ENCODE data around the gene PARD3. TPM values are rescaled to one million over a fixed set of nuclear protein-coding genes. Genes with fewer than 3 reads are reported as not detected.
A peak's percentile ranks its signal among the peaks of the same experiment; 100 is the strongest.

PARD3 gene
- total RNA-seq, 3 donors from 2014 or later: 39.5 to 87.9 (median 47.0) TPM

DNA sequence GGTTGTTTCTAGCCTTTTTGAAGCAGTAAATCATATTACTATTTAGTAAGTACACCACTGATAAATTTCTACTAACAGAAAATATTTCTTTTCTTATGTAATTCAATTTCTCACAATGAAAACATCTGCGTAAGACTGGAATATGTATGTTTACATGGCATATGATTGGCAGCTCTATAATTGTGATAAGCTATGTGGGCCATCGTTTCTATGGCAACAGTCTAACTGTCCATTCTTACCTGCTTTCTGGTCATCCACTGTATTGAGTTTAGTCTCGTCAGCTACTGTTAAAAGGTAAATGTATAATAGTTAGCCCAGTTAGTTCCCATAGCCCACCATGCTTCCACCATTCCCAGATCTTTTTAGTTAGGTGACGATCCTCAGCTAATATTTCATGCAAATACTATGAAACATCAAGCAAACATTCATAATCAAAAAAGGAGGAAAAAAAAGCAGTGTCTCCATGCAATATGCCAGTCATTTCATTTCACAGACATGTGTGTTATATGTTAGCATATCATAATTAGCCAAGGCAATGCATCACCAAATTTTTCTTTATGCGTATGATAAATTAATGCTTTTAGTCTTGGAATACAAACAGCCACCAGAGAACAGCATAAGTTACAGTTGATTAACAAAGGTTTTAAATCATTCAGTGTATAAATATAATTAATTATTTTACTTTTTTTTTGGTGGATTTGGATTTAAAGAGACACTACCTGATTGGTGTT is 479.0 kb downstream of the PARD3 start:
- H3K4me1 ChIP-seq (ENCODE audit: low read depth): peaks cover 10% of the 10 kb centered on the region
- TF ChIP-seq, protein P1, sequence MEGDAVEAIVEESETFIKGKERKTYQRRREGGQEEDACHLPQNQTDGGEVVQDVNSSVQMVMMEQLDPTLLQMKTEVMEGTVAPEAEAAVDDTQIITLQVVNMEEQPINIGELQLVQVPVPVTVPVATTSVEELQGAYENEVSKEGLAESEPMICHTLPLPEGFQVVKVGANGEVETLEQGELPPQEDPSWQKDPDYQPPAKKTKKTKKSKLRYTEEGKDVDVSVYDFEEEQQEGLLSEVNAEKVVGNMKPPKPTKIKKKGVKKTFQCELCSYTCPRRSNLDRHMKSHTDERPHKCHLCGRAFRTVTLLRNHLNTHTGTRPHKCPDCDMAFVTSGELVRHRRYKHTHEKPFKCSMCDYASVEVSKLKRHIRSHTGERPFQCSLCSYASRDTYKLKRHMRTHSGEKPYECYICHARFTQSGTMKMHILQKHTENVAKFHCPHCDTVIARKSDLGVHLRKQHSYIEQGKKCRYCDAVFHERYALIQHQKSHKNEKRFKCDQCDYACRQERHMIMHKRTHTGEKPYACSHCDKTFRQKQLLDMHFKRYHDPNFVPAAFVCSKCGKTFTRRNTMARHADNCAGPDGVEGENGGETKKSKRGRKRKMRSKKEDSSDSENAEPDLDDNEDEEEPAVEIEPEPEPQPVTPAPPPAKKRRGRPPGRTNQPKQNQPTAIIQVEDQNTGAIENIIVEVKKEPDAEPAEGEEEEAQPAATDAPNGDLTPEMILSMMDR (IDR thresholded peaks at IDR 0.05): no peak
- ATAC-seq (no peak), DNase-seq (no peak)
- no peak overlapping the region for H3K4me3 ChIP-seq
- intact Hi-C loops (cut with DNase I, micrococcal nuclease): no loop called here
- H3K36me3 ChIP-seq (ENCODE audit: low read depth): no peaks in the 10 kb centered on the region
- H3K9me3 ChIP-seq: no peaks in the 10 kb centered on the region

DNA sequence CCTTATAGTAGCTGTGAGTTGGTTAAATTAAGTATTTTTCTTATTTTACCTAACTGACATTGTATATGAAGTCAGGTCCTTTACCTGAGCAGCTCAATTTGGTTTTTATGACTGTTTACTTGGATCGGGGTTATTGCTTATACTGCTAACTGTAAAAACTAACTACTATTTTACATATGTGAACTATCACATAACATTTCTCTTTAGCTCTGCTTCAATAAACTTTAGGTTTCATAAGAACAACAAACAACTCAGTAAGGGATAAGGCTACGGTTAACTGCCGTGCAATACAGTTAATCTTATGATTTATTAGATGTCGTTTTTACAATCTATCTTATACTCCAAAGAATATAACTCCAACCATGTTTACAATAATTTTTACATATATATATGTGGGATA is 480.2 kb downstream of the PARD3 start:
- peak; percentile 93 for ATAC-seq
- Histone ChIP-seq H3K36me3 (ENCODE audit: low read depth) (no peaks in the 10 kb centered on the region), H3K9me3 (no peaks in the 10 kb centered on the region), H3K4me3 (no peak overlapping the region), H3K4me1 (ENCODE audit: low read depth) (peaks cover 10% of the 10 kb centered on the region)
- intact Hi-C loops (cut with DNase I, micrococcal nuclease): no loop called here
- TF ChIP-seq, protein P1 (IDR thresholded peaks at IDR 0.05): no peak
- DNase-seq: no peak

DNA sequence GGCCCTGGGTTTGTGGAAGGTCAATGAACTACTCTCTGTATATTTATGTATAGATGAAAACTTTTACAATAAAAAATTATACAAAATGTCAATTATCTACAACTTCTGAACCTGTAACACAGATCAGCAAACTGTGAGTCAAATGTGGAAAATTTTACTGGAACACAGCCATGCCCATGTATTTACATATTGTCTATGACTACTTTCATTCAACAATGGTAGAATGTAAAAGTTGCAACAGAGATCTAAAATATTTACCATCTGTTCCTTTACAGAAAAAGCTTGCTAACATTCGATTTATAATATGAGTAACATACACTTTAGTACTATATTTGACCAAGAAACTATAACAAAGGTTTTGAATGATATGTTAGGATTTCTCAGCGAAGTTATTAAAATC is 481.6 kb downstream of the PARD3 start:
- Histone ChIP-seq H3K36me3 (ENCODE audit: low read depth) (no peaks in the 10 kb centered on the region), H3K4me3 (no peak overlapping the region), H3K4me1 (ENCODE audit: low read depth) (peaks cover 10% of the 10 kb centered on the region), H3K9me3 (no peaks in the 10 kb centered on the region)
- peak; percentile 66 for ATAC-seq
- peak in 1 of 3 donors; percentile 24 for DNase-seq
- TF ChIP-seq, protein P1 (IDR thresholded peaks at IDR 0.05): no peak
- intact Hi-C loops (cut with DNase I, micrococcal nuclease): no loop called here

DNA sequence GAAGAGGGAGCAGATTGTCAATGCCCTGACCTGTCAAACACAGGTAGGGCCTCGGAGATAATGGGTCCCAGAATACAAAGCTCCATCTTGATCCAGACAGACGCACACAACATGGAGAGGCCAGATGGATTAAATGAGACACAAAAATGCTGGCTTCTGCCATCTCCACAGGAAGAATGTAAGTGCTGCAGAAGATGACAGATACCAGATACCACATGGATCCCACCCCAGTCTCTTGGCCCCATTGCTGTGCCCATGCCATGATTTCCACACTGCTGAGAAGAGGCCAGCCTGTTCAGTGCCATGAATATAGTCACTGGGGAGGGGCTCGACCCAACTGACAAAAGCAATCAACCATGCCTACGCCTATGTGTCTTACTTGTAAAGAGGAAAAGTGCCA is 487.9 kb downstream of the PARD3 start:
- ATAC-seq: no peak
- H3K4me3 ChIP-seq: no peak overlapping the region
- no peaks in the 10 kb centered on the region for H3K4me1 ChIP-seq (ENCODE audit: low read depth)
- intact Hi-C loops (cut with DNase I, micrococcal nuclease): no loop called here
- H3K36me3 ChIP-seq (ENCODE audit: low read depth): no peaks in the 10 kb centered on the region
- no peak for DNase-seq
- TF ChIP-seq, protein P1 (IDR thresholded peaks at IDR 0.05): no peak
- H3K9me3 ChIP-seq: no peaks in the 10 kb centered on the region

DNA sequence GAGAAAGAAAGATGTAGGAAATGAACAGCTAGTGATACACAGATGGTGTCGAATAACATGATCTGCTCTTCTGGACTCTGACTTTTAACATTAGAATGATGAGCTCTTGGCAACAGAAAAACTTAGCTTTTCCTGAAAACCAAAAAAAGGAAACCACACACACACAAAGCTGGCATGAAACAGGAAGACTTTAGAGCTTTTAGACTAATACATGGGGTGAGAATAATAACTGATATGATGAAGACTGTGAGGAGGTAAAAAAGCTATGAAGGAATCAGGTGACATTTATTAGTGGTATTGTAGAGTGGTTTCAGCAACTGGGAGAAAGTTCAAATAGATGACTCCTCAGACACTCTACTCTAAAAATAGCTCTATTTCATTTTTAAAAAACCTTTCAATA is 491.9 kb downstream of the PARD3 start:
- Histone ChIP-seq H3K9me3 (no peaks in the 10 kb centered on the region), H3K4me1 (ENCODE audit: low read depth) (peaks cover 9% of the 10 kb centered on the region), H3K4me3 (no peak overlapping the region), H3K36me3 (ENCODE audit: low read depth) (no peaks in the 10 kb centered on the region)
- TF ChIP-seq, protein P1 (IDR thresholded peaks at IDR 0.05): no peak
- ATAC-seq (no peak), DNase-seq (no peak)
- intact Hi-C loops (cut with DNase I, micrococcal nuclease): no loop called here
